Calu3 (cell line): ENCODE measurements around the gene C1orf167. TPM values are rescaled to one million over a fixed set of nuclear protein-coding genes. Genes with fewer than 3 reads are reported as not detected.
"Not testable (repeated sequence)": the region's sequence is repeated elsewhere in the genome, so short reads cannot be mapped to it uniquely, and the experiment has no call there.

Source experiments
- BruUV-seq: library from RNA; stranded (reverse); fragments of 400-500 nt; replicated peaks from 2 replicates; lab custom pipeline; 2021; lab: Mats Ljungman, UMichigan
- CTCF ChIA-PET: fragments of 300-600 bp; sonication (Branson Sonifier 250); formaldehyde crosslinking; loops from one replicate; lab custom pipeline; 2022; ENCODE audit warnings: antibody characterized with exemption; lab: Charles Lee
- DNase-seq: peaks from one replicate; pipeline ENCODE4 v3.0.0; 2022
- H3K27ac Mint-ChIP-seq: one replicate; pipeline ENCODE4 v1.8.0; 2022; ENCODE audit warnings: mixed read lengths; ENCODE audit not compliant: unreplicated experiment
- H3K27me3 Mint-ChIP-seq: one replicate; pipeline ENCODE4 v1.8.0; 2022; ENCODE audit warnings: mixed read lengths; ENCODE audit not compliant: unreplicated experiment
- H3K36me3 Mint-ChIP-seq: one replicate; pipeline ENCODE4 v1.8.0; 2022; ENCODE audit warnings: mild to moderate bottlenecking, moderate library complexity, mixed read lengths; ENCODE audit not compliant: insufficient read depth, unreplicated experiment
- H3K4me1 Mint-ChIP-seq: one replicate; pipeline ENCODE4 v1.8.0; 2022; ENCODE audit warnings: mild to moderate bottlenecking, low read depth, mixed read lengths; ENCODE audit not compliant: unreplicated experiment
- H3K4me3 Mint-ChIP-seq: one replicate; pipeline ENCODE4 v1.8.0; 2022; ENCODE audit warnings: mild to moderate bottlenecking, low read depth, moderate library complexity, mixed read lengths; ENCODE audit not compliant: unreplicated experiment
- H3K9me3 Mint-ChIP-seq: one replicate; pipeline ENCODE4 v1.8.0; 2022; ENCODE audit warnings: low read depth, mixed read lengths; ENCODE audit not compliant: unreplicated experiment
- CTCF ChIP-seq: fragments of 200-600 bp; IDR thresholded peaks from one replicate; pipeline ENCODE4 v1.8.0; 2022; ENCODE audit warnings: antibody characterized with exemption; ENCODE audit not compliant: unreplicated experiment
- intact Hi-C: fragments of 100-400 bp; cut with micrococcal nuclease; formaldehyde crosslinking; loops from one replicate; pipeline ENCODE4 v1.10.0; 2022; ENCODE audit not compliant: unreplicated experiment
- total RNA-seq: library from RNA; stranded (reverse); gene quantifications from 2 replicates; pipeline ENCODE4 v1.2.3, GENCODE V29; 2022

Gene C1orf167
- total RNA-seq, 1 experiment from 2014 or later: not detected

- no peak for TF ChIP-seq CTCF
- CTCF ChIA-PET: interaction anchor here (0.6 kb wide), 1 partner anchor 30 kb away, joined by 3 read pairs; no protein-coding TSS in a partner anchor
- peak; percentile 55 for DNase-seq
These were observed 38.9 kb downstream of the C1orf167 start for GRCh38 chr1:11800756-11801433.

GRCh38 chr1:11802616-11802972 is 40.6 kb downstream of the C1orf167 start:
- no TSS peak for BruUV-seq
- intact Hi-C loops: no loop called here
- peaks cover 36% of the 10 kb centered on the region for H3K4me1 Mint-ChIP-seq
- peak overlapping the region; percentile 95 for H3K4me3 Mint-ChIP-seq
- no peak for DNase-seq
- H3K36me3 Mint-ChIP-seq: peaks cover 45% of the 10 kb centered on the region
- H3K27me3 Mint-ChIP-seq: no peaks in the 10 kb centered on the region
- H3K9me3 Mint-ChIP-seq: no peaks in the 10 kb centered on the region
- TF ChIP-seq CTCF: no peak
- no peak overlapping the region for H3K27ac Mint-ChIP-seq
- CTCF ChIA-PET: no interaction called here

More at GRCh38 chr1:11800756-11801433, 38.9 kb downstream of the C1orf167 start:
- BruUV-seq: no TSS peak
- peak overlapping the region; percentile 81 for H3K27ac Mint-ChIP-seq
- no peaks in the 10 kb centered on the region for H3K27me3 Mint-ChIP-seq
- intact Hi-C loops: no loop called here
- no peaks in the 10 kb centered on the region for H3K9me3 Mint-ChIP-seq
- H3K4me1 Mint-ChIP-seq: peaks cover 36% of the 10 kb centered on the region
- peaks cover 30% of the 10 kb centered on the region for H3K36me3 Mint-ChIP-seq
- H3K4me3 Mint-ChIP-seq: no peak overlapping the region

GRCh38 chr1:11802973-11803885 is 41.2 kb downstream of the C1orf167 start:
- peaks cover 36% of the 10 kb centered on the region for H3K4me1 Mint-ChIP-seq
- BruUV-seq: no TSS peak
- H3K9me3 Mint-ChIP-seq: no peaks in the 10 kb centered on the region
- no peak for TF ChIP-seq CTCF
- DNase-seq: peak; percentile 61
- peak overlapping the region; percentile 22 for H3K27ac Mint-ChIP-seq
- CTCF ChIA-PET: interaction anchor here (0.5 kb wide), 1 partner anchor 160 kb away, joined by 3 read pairs; no protein-coding TSS in a partner anchor
- intact Hi-C loops: no loop called here
- H3K27me3 Mint-ChIP-seq: no peaks in the 10 kb centered on the region
- peak overlapping the region; percentile 95 for H3K4me3 Mint-ChIP-seq
- H3K36me3 Mint-ChIP-seq: peaks cover 51% of the 10 kb centered on the region

- CTCF ChIA-PET: interaction anchor here (0.5 kb wide), 1 partner anchor 161 kb away, joined by 3 read pairs; no protein-coding TSS in a partner anchor
- H3K36me3 Mint-ChIP-seq: peaks cover 57% of the 10 kb centered on the region
- H3K4me3 Mint-ChIP-seq: peak overlapping the region; percentile 95
- peak overlapping the region; percentile 98 for H3K27ac Mint-ChIP-seq
- BruUV-seq, DNase-seq, H3K9me3 Mint-ChIP-seq, H3K27me3 Mint-ChIP-seq, intact Hi-C loops: not testable (repeated sequence)
- H3K4me1 Mint-ChIP-seq: peaks cover 36% of the 10 kb centered on the region
These were observed 42.1 kb downstream of the C1orf167 start for GRCh38 chr1:11803924-11804665.
